HEK293T (cell line): ENCODE measurements around the gene GPX4.

Experiments
- BHLHE40 ChIP-seq: fragments of 450-650 bp; IDR thresholded peaks from 2 replicates; pipeline ENCODE4 v1.6.1; 2016; ENCODE audit warnings: mild to moderate bottlenecking, moderate library complexity, borderline replicate concordance
- CTBP1 ChIP-seq: fragments of 450-650 bp; IDR thresholded peaks from 2 replicates; pipeline ENCODE4 v1.6.1; 2016; ENCODE audit warnings: borderline replicate concordance
- FOXA1 ChIP-seq: fragments of 450-650 bp; IDR thresholded peaks from 2 replicates; pipeline ENCODE4 v1.6.1; 2016; ENCODE audit warnings: mild to moderate bottlenecking
- FOXK2 ChIP-seq: fragments of 450-650 bp; IDR thresholded peaks from 2 replicates; pipeline ENCODE4 v1.6.1; 2016; ENCODE audit warnings: mild to moderate bottlenecking
- FOXM1 ChIP-seq: fragments of 450-650 bp; IDR thresholded peaks from 2 replicates; pipeline ENCODE4 v1.6.1; 2017; ENCODE audit warnings: mild to moderate bottlenecking, borderline replicate concordance
- NFRKB ChIP-seq: fragments of 450-650 bp; IDR thresholded peaks from 2 replicates; pipeline ENCODE4 v1.6.1; 2016; ENCODE audit warnings: mild to moderate bottlenecking, moderate library complexity
- SP1 ChIP-seq: fragments of 450-650 bp; IDR thresholded peaks from 2 replicates; pipeline ENCODE4 v1.6.1; 2017

DNA sequence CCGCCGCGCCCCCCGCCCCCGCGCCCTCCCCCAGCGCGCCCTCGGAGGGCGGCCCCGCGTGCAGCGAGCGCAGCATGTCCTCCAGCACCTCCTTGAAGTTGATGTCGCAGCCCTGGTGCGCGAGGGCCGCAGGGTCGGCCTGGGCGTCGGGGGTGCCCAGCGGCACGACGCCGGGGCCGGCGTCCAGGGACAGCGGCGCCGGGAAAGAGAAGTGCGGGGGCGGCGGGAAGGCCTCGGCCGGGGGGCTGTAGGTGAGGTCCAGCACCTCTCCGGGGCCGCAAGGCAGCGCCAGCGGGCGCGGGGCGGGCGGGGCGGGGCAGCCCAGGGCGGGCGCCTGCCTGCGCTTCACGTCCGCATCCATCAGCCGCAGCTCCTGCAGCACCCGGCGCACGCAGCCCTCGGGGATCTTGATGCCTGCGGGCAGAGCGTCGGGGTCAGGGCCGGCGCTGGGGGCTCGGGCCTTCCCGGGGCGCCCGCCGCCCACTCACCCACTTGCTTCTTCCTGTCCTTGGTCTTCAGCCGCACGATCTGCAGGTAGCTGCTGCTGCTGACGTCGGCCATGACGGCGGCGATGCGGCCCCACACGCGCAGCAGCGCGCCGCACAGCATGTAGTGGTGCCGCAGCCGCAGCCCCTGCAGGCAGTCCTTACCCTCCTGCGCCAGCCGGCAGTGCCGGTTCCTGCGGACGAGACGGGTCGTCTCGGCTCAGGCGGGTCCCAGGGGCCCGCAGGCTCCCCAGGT, 4.7 kb downstream of the GPX4 start:
- TF ChIP-seq BHLHE40 = no peak
- TF ChIP-seq FOXK2 = no peak
- TF ChIP-seq CTBP1 = no peak
- TF ChIP-seq NFRKB = no peak
- TF ChIP-seq SP1 = no peak
- TF ChIP-seq FOXM1 = no peak
- no peak for TF ChIP-seq FOXA1
